Measurements from ENCODE around the gene RMRP.

DNA sequence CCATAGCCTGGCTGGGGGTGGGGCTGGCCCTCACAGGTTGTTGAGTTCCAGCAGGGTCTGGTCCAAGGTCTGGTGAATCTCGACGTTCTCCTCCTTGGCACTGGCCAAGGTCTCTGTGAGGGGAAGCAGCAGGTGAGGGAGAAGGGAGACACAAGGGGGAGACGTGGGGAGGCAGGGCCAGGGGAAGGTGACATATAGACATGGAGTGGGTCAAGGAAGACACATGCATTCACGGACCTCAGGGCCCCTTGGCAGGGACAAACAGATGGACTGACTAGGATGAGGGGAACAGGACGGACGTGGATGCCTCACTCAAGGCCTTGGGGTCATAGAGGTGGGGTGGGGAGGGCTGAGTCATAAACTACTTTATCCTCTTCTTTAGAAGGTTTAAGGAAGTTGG is 24.2 kb upstream of the RMRP start:
- TF ChIP-seq, protein P1, sequence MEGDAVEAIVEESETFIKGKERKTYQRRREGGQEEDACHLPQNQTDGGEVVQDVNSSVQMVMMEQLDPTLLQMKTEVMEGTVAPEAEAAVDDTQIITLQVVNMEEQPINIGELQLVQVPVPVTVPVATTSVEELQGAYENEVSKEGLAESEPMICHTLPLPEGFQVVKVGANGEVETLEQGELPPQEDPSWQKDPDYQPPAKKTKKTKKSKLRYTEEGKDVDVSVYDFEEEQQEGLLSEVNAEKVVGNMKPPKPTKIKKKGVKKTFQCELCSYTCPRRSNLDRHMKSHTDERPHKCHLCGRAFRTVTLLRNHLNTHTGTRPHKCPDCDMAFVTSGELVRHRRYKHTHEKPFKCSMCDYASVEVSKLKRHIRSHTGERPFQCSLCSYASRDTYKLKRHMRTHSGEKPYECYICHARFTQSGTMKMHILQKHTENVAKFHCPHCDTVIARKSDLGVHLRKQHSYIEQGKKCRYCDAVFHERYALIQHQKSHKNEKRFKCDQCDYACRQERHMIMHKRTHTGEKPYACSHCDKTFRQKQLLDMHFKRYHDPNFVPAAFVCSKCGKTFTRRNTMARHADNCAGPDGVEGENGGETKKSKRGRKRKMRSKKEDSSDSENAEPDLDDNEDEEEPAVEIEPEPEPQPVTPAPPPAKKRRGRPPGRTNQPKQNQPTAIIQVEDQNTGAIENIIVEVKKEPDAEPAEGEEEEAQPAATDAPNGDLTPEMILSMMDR (IDR thresholded peaks at IDR 0.05) = no peak
- TF ChIP-seq POLR2A (IDR thresholded peaks at IDR 0.05) (no peak), EP300 (IDR thresholded peaks at IDR 0.05) (no peak)

Data from suprapubic skin (tissue), 3 donors.